ENCODE data around the gene C12orf76.

Gene C12orf76

GRCh38 chr12:109997393-109997792 lies 50.9 kb downstream of the C12orf76 start:
- no peak overlapping the region for H3K4me3 ChIP-seq (ENCODE audit: low read depth in 1 of 2, low read length in 2 of 2)
- H3K9me3 ChIP-seq (ENCODE audit: insufficient read depth, low read length, severe bottlenecking), result no peaks in the 10 kb centered on the region
- H2AFZ ChIP-seq (ENCODE audit: low read depth, low read length), result no peak overlapping the region
- H3K9ac ChIP-seq (ENCODE audit: low read depth, low read length), result no peak overlapping the region
- peaks cover 68% of the 10 kb centered on the region for H3K79me2 ChIP-seq (ENCODE audit: insufficient read depth, low read length)
- DNase-seq, result no peak
- H3K4me2 ChIP-seq (ENCODE audit: insufficient read depth, low read length), result no peak overlapping the region
- peaks cover 64% of the 10 kb centered on the region for H3K4me1 ChIP-seq (ENCODE audit: insufficient read depth, low read length)
- no peak for ATAC-seq (ENCODE audit: insufficient read depth, low read depth)
- peaks cover 4% of the 10 kb centered on the region; the same call in 1 of the 2 replicates for H3K36me3 ChIP-seq (ENCODE audit: insufficient read depth, low read length)
- no peak overlapping the region for H3K27ac ChIP-seq (ENCODE audit: low read length)
- H3K27me3 ChIP-seq (ENCODE audit: insufficient read depth, low read length, poor library complexity), result no peaks in the 10 kb centered on the region
- peaks cover 18% of the 10 kb centered on the region; the same call in 1 of the 2 replicates for H4K20me1 ChIP-seq (ENCODE audit: insufficient read depth, low read length)
- TF ChIP-seq EZH2 (IDR thresholded peaks at IDR 0.05; ENCODE audit: borderline replicate concordance, low read depth, low read length, severe bottlenecking), result no peak
- TF ChIP-seq, protein P1, sequence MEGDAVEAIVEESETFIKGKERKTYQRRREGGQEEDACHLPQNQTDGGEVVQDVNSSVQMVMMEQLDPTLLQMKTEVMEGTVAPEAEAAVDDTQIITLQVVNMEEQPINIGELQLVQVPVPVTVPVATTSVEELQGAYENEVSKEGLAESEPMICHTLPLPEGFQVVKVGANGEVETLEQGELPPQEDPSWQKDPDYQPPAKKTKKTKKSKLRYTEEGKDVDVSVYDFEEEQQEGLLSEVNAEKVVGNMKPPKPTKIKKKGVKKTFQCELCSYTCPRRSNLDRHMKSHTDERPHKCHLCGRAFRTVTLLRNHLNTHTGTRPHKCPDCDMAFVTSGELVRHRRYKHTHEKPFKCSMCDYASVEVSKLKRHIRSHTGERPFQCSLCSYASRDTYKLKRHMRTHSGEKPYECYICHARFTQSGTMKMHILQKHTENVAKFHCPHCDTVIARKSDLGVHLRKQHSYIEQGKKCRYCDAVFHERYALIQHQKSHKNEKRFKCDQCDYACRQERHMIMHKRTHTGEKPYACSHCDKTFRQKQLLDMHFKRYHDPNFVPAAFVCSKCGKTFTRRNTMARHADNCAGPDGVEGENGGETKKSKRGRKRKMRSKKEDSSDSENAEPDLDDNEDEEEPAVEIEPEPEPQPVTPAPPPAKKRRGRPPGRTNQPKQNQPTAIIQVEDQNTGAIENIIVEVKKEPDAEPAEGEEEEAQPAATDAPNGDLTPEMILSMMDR (IDR thresholded peaks at IDR 0.05; ENCODE audit: borderline replicate concordance, extremely low read depth, low read length, poor library complexity, severe bottlenecking), result no peak

DNA sequence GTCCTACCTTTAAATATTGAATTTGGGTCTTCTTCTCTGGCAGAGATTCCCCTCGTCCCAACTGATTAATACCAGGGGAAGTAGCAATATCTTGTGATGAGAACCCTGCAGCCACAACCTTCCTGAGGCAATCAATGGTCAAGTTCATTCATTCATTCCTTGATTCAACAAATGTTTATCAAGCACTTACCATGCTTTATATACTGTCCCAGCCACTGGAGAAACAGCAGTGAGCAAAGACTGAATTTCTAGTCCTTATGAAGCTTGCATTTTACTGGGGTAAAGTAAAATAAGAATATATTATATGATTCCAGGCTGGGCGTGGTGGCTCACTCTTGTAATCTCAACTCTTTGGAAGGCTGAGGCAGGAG lies 51.9 kb downstream of the C12orf76 start:
- H3K27ac ChIP-seq (ENCODE audit: low read length), result peak overlapping the region; percentile 91
- H2AFZ ChIP-seq (ENCODE audit: low read depth, low read length), result peak overlapping the region; percentile 91
- H3K4me3 ChIP-seq (ENCODE audit: low read depth in 1 of 2, low read length in 2 of 2), result peak overlapping the region; percentile 79 to 84; a peak in 3 of 4 replicates
- H4K20me1 ChIP-seq (ENCODE audit: insufficient read depth, low read length), result peaks cover 18% of the 10 kb centered on the region; the same call in 1 of the 2 replicates
- no peak for ATAC-seq (ENCODE audit: insufficient read depth, low read depth)
- peaks cover 11% of the 10 kb centered on the region; the same call in 1 of the 2 replicates for H3K36me3 ChIP-seq (ENCODE audit: insufficient read depth, low read length)
- H3K9ac ChIP-seq (ENCODE audit: low read depth, low read length), result peak overlapping the region; percentile 85
- H3K79me2 ChIP-seq (ENCODE audit: insufficient read depth, low read length), result peaks cover 69% of the 10 kb centered on the region
- no peaks in the 10 kb centered on the region for H3K27me3 ChIP-seq (ENCODE audit: insufficient read depth, low read length, poor library complexity)
- TF ChIP-seq EZH2 (IDR thresholded peaks at IDR 0.05; ENCODE audit: borderline replicate concordance, low read depth, low read length, severe bottlenecking), result no peak
- TF ChIP-seq, protein P1 (IDR thresholded peaks at IDR 0.05; ENCODE audit: borderline replicate concordance, extremely low read depth, low read length, poor library complexity, severe bottlenecking), result no peak
- peaks cover 59% of the 10 kb centered on the region for H3K4me1 ChIP-seq (ENCODE audit: insufficient read depth, low read length)
- peak overlapping the region; percentile 92 for H3K4me2 ChIP-seq (ENCODE audit: insufficient read depth, low read length)
- no peak for DNase-seq
- no peaks in the 10 kb centered on the region for H3K9me3 ChIP-seq (ENCODE audit: insufficient read depth, low read length, severe bottlenecking)

- peaks cover 53% of the 10 kb centered on the region for H3K4me1 ChIP-seq (ENCODE audit: insufficient read depth, low read length)
- no peaks in the 10 kb centered on the region for H3K9me3 ChIP-seq (ENCODE audit: insufficient read depth, low read length, severe bottlenecking)
- peak within 1 kb of the TSS; percentile 79 to 84 for H3K4me3 ChIP-seq (ENCODE audit: low read depth in 1 of 2, low read length in 2 of 2)
- H3K27ac ChIP-seq (ENCODE audit: low read length), result peak within 1 kb of the TSS; percentile 91
- peak within 1 kb of the TSS; percentile 85 for H3K9ac ChIP-seq (ENCODE audit: low read depth, low read length)
- TF ChIP-seq, protein P1 (IDR thresholded peaks at IDR 0.05; ENCODE audit: borderline replicate concordance, extremely low read depth, low read length, poor library complexity, severe bottlenecking), result no peak
- TF ChIP-seq EZH2 (IDR thresholded peaks at IDR 0.05; ENCODE audit: borderline replicate concordance, low read depth, low read length, severe bottlenecking), result no peak
- DNase-seq, result peak; percentile 96
- ATAC-seq (ENCODE audit: insufficient read depth, low read depth), result peak; percentile 84
- no peaks in the 10 kb centered on the region for H3K27me3 ChIP-seq (ENCODE audit: insufficient read depth, low read length, poor library complexity)
- H3K4me2 ChIP-seq (ENCODE audit: insufficient read depth, low read length), result peak within 1 kb of the TSS; percentile 92
- H2AFZ ChIP-seq (ENCODE audit: low read depth, low read length), result peak within 1 kb of the TSS; percentile 91
- H3K36me3 ChIP-seq (ENCODE audit: insufficient read depth, low read length), result peaks cover 15% of the 10 kb centered on the region; the same call in 1 of the 2 replicates
- H4K20me1 ChIP-seq (ENCODE audit: insufficient read depth, low read length), result peaks cover 18% of the 10 kb centered on the region; the same call in 1 of the 2 replicates
- peaks cover 68% of the 10 kb centered on the region for H3K79me2 ChIP-seq (ENCODE audit: insufficient read depth, low read length)
Observed at GRCh38 chr12:109995686-109996482, 52.4 kb downstream of the C12orf76 start, which contains the start of gene GIT2. GIT2 (minus strand) TSS chr12:109996368; CDS start chr12:109996224, 144 bp downstream.
